ENCODE measurements around the gene GRIK3.

DNA sequence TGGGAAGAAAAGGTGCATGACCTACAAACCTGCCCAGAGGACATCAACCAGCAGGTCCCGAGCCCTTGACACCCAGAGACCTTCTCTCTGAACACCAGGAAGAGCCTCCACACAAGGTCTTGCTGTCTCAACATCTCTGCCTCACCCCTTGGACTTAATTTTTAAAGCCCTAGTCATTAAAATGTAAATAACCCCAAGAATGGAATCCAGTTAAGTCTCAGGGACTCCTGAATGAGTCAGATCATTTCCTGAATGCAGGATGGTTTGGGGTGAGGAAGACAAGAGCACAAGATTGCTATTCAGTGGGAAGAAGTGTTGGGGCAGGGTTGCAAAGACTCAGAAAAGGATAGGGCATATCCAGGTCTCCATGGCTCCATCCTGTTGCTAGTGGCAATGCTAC lies 17.8 kb upstream of the GRIK3 start:
- TF ChIP-seq POLR2AphosphoS5 (IDR thresholded peaks at IDR 0.05): no peak
- TF ChIP-seq, protein P1, sequence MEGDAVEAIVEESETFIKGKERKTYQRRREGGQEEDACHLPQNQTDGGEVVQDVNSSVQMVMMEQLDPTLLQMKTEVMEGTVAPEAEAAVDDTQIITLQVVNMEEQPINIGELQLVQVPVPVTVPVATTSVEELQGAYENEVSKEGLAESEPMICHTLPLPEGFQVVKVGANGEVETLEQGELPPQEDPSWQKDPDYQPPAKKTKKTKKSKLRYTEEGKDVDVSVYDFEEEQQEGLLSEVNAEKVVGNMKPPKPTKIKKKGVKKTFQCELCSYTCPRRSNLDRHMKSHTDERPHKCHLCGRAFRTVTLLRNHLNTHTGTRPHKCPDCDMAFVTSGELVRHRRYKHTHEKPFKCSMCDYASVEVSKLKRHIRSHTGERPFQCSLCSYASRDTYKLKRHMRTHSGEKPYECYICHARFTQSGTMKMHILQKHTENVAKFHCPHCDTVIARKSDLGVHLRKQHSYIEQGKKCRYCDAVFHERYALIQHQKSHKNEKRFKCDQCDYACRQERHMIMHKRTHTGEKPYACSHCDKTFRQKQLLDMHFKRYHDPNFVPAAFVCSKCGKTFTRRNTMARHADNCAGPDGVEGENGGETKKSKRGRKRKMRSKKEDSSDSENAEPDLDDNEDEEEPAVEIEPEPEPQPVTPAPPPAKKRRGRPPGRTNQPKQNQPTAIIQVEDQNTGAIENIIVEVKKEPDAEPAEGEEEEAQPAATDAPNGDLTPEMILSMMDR (IDR thresholded peaks at IDR 0.05): no peak
- TF ChIP-seq POLR2A (IDR thresholded peaks at IDR 0.05): no peak
- no peak for TF ChIP-seq EP300 (IDR thresholded peaks at IDR 0.05)

Measured in stomach (tissue), 4 donors.